ENCODE data around the gene AMBP. TPM values are rescaled to one million over a fixed set of nuclear protein-coding genes. Genes with fewer than 3 reads are reported as not detected.

AMBP gene
- total and polyA plus RNA-seq, 2 of the 13 experiments (the other 11 are each of a cell fraction or from before 2014, with no cell fraction given) = 1,510 to 2,580 TPM

DNA sequence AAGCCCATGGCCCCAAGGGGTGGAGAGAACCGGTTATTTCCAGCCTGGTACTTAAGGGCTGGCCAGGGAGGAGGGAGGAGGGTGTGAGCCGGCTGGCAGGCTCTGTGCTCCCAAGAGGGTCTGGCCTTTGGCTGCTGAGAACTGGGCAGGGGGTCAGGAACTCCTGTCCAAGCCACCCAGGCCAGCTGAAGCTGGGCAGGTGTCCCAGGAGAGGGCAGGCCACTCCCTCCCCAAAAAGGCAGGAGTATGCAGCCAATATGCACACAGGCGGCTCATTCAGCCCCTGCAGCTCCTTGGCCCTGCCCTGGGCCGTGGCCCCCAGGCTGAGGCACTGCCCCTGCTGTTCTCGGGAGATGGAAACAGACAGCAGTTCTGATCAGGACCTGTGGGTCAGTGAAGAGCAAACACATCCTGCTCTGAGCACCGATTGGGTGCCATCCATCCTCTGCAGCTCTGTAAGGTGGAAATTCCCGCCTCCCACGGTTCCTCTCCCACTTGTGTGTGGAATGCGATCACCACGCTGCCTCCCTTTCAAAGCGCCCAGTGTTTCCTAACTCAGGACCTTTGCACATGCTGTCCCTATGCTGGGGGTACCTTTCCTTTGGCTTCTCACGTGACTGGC is 38.1 kb upstream of the AMBP start (continued):
- TF ChIP-seq NCOR1 (IDR thresholded peaks at IDR 0.05; ENCODE audit: borderline replicate concordance, low read length) = no peak
- TF ChIP-seq ADNP (CRISPR knock-in tag; IDR thresholded peaks at IDR 0.05) = 0 out of 2 replicates have a peak, but pooled peaks have one; percentile 42
- TF ChIP-seq SALL1 (CRISPR knock-in tag; IDR thresholded peaks at IDR 0.05) = peak; percentile 19; the same call in 1 of the 2 replicates
- TF ChIP-seq, protein P1, sequence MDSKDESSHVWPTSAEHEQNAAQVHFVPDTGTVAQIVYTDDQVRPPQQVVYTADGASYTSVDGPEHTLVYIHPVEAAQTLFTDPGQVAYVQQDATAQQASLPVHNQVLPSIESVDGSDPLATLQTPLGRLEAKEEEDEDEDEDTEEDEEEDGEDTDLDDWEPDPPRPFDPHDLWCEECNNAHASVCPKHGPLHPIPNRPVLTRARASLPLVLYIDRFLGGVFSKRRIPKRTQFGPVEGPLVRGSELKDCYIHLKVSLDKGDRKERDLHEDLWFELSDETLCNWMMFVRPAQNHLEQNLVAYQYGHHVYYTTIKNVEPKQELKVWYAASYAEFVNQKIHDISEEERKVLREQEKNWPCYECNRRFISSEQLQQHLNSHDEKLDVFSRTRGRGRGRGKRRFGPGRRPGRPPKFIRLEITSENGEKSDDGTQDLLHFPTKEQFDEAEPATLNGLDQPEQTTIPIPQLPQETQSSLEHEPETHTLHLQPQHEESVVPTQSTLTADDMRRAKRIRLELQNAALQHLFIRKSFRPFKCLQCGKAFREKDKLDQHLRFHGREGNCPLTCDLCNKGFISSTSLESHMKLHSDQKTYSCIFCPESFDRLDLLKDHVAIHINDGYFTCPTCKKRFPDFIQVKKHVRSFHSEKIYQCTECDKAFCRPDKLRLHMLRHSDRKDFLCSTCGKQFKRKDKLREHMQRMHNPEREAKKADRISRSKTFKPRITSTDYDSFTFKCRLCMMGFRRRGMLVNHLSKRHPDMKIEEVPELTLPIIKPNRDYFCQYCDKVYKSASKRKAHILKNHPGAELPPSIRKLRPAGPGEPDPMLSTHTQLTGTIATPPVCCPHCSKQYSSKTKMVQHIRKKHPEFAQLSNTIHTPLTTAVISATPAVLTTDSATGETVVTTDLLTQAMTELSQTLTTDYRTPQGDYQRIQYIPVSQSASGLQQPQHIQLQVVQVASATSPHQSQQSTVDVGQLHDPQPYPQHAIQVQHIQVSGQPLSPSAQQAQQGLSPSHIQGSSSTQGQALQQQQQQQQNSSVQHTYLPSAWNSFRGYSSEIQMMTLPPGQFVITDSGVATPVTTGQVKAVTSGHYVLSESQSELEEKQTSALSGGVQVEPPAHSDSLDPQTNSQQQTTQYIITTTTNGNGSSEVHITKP (CRISPR knock-in tag; IDR thresholded peaks at IDR 0.05; ENCODE audit: low read depth) = no peak
- TF ChIP-seq ZNF274 (CRISPR knock-in tag; IDR thresholded peaks at IDR 0.05) = 0 out of 2 replicates have a peak, but pooled peaks have one; percentile 39
- TF ChIP-seq, protein P2, sequence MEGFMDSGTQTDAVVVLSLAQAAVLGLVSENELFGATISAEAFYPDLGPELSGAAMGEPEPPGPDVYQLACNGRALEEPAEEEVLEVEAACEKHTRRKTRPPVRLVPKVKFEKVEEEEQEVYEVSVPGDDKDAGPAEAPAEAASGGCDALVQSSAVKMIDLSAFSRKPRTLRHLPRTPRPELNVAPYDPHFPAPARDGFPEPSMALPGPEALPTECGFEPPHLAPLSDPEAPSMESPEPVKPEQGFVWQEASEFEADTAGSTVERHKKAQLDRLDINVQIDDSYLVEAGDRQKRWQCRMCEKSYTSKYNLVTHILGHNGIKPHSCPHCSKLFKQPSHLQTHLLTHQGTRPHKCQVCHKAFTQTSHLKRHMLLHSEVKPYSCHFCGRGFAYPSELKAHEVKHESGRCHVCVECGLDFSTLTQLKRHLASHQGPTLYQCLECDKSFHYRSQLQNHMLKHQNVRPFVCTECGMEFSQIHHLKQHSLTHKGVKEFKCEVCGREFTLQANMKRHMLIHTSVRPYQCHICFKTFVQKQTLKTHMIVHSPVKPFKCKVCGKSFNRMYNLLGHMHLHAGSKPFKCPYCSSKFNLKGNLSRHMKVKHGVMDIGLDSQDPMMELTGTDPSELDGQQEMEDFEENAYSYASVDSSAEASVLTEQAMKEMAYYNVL (CRISPR knock-in tag; IDR thresholded peaks at IDR 0.05; ENCODE audit: borderline replicate concordance) = no peak
- no peak for TF ChIP-seq ZBTB20 (CRISPR knock-in tag; IDR thresholded peaks at IDR 0.05; ENCODE audit: borderline replicate concordance, low read depth)
- no peak for TF ChIP-seq ONECUT2 (CRISPR knock-in tag; IDR thresholded peaks at IDR 0.05)
- peak; percentile 56; the same call in 1 of the 2 replicates for TF ChIP-seq ZBTB7A (CRISPR knock-in tag; IDR thresholded peaks at IDR 0.05)
- TF ChIP-seq SAP130 (CRISPR knock-in tag; IDR thresholded peaks at IDR 0.05; ENCODE audit: low read depth) = 0 out of 2 replicates have a peak, but pooled peaks have one; percentile 24
- TF ChIP-seq, protein P3, sequence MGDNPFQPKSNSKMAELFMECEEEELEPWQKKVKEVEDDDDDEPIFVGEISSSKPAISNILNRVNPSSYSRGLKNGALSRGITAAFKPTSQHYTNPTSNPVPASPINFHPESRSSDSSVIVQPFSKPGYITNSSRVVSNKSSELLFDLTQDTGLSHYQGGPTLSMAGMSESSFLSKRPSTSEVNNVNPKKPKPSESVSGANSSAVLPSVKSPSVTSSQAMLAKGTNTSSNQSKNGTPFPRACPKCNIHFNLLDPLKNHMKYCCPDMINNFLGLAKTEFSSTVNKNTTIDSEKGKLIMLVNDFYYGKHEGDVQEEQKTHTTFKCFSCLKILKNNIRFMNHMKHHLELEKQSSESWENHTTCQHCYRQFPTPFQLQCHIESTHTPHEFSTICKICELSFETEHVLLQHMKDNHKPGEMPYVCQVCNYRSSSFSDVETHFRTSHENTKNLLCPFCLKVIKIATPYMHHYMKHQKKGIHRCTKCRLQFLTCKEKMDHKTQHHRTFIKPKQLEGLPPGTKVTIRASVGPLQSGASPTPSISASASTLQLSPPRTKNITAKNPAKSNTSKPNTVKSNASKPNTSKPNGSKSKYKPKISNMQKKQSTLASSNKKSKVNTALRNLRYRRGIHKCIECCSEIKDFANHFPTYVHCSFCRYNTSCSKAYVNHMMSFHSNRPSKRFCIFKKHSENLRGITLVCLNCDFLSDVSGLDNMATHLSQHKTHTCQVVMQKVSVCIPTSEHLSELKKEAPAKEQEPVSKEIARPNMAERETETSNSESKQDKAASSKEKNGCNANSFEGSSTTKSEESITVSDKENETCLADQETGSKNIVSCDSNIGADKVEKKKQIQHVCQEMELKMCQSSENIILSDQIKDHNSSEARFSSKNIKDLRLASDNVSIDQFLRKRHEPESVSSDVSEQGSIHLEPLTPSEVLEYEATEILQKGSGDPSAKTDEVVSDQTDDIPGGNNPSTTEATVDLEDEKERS (CRISPR knock-in tag; IDR thresholded peaks at IDR 0.05) = 0 out of 2 replicates have a peak, but pooled peaks have one; percentile 29
- TF ChIP-seq, protein P4, sequence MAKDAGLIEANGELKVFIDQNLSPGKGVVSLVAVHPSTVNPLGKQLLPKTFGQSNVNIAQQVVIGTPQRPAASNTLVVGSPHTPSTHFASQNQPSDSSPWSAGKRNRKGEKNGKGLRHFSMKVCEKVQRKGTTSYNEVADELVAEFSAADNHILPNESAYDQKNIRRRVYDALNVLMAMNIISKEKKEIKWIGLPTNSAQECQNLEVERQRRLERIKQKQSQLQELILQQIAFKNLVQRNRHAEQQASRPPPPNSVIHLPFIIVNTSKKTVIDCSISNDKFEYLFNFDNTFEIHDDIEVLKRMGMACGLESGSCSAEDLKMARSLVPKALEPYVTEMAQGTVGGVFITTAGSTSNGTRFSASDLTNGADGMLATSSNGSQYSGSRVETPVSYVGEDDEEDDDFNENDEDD (CRISPR knock-in tag; IDR thresholded peaks at IDR 0.05; ENCODE audit: borderline replicate concordance) = peak; percentile 29; the same call in 1 of the 2 replicates
- no peak for TF ChIP-seq FOXA1 (IDR thresholded peaks at IDR 0.05)
- TF ChIP-seq FOXA1 (CRISPR knock-in tag; IDR thresholded peaks at IDR 0.05) = no peak
- TF ChIP-seq, protein P5, sequence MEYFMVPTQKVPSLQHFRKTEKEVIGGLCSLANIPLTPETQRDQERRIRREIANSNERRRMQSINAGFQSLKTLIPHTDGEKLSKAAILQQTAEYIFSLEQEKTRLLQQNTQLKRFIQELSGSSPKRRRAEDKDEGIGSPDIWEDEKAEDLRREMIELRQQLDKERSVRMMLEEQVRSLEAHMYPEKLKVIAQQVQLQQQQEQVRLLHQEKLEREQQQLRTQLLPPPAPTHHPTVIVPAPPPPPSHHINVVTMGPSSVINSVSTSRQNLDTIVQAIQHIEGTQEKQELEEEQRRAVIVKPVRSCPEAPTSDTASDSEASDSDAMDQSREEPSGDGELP (IDR thresholded peaks at IDR 0.05; ENCODE audit: borderline replicate concordance, low read depth) = no peak
- no peak for TF ChIP-seq ATM (IDR thresholded peaks at IDR 0.05; ENCODE audit: borderline replicate concordance)
- no peak for TF ChIP-seq SP1 (IDR thresholded peaks at IDR 0.05)
- TF ChIP-seq SP1 (CRISPR knock-in tag; IDR thresholded peaks at IDR 0.05) = no peak
- TF ChIP-seq MIXL1 (CRISPR knock-in tag; IDR thresholded peaks at IDR 0.05) = no peak
- 0 out of 2 replicates have a peak, but pooled peaks have one; percentile 27 for TF ChIP-seq ZNF225 (CRISPR knock-in tag; IDR thresholded peaks at IDR 0.05)
